NB4 (cell line): Measurements from ENCODE around the gene PALM3.

ENCODE experiments used
- MYC ChIP-seq: IDR thresholded peaks from 2 replicates; pipeline ENCODE4 v1.6.1; 2011; ENCODE audit warnings: low read depth, low read length
- POLR2A ChIP-seq: IDR thresholded peaks from 2 replicates; pipeline ENCODE4 v1.6.1; 2011; ENCODE audit warnings: mild to moderate bottlenecking; ENCODE audit not compliant: insufficient read length; ENCODE audit errors: extremely low read depth
- TF ChIP-seq, protein P1 (sequence below): IDR thresholded peaks from one replicate; pipeline ENCODE4 v1.5.1; 2012; ENCODE audit warnings: low read depth, low read length
- TF ChIP-seq, protein P2 (sequence below): IDR thresholded peaks from 2 replicates; pipeline ENCODE4 v1.6.1; 2011; ENCODE audit warnings: low read depth, low read length

DNA sequence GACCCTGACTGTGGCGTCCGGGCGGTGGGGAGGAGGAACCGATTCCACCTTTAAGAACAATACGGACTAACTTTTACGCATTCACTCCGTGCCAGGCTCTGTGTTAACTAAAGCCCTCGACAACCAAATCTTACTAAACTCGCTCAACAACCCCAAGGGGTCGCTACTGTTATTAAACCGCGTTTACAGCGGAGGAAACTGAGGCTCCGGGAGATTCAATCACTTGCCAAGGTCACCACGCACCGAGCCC is 27.5 kb upstream of the PALM3 start:
- TF ChIP-seq POLR2A (no peak), MYC (no peak)
- TF ChIP-seq, protein P1, sequence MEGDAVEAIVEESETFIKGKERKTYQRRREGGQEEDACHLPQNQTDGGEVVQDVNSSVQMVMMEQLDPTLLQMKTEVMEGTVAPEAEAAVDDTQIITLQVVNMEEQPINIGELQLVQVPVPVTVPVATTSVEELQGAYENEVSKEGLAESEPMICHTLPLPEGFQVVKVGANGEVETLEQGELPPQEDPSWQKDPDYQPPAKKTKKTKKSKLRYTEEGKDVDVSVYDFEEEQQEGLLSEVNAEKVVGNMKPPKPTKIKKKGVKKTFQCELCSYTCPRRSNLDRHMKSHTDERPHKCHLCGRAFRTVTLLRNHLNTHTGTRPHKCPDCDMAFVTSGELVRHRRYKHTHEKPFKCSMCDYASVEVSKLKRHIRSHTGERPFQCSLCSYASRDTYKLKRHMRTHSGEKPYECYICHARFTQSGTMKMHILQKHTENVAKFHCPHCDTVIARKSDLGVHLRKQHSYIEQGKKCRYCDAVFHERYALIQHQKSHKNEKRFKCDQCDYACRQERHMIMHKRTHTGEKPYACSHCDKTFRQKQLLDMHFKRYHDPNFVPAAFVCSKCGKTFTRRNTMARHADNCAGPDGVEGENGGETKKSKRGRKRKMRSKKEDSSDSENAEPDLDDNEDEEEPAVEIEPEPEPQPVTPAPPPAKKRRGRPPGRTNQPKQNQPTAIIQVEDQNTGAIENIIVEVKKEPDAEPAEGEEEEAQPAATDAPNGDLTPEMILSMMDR, result no peak
- TF ChIP-seq, protein P2, sequence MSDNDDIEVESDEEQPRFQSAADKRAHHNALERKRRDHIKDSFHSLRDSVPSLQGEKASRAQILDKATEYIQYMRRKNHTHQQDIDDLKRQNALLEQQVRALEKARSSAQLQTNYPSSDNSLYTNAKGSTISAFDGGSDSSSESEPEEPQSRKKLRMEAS, result no peak
